ENCODE measurements around the gene MROH2B.

MROH2B gene

GRCh38 chr5:40972434-40972833 lies 98.7 kb downstream of the MROH2B start:
- no peak for DNase-seq (ENCODE audit: extremely low read depth, insufficient read length)
- Histone ChIP-seq H3K27me3 (replicated peaks; ENCODE audit: control insufficient read depth, insufficient read depth, low read length) (no peaks in the 10 kb centered on the region; the same call in 1 of the 2 replicates), H3K4me3 (replicated peaks; ENCODE audit: low read depth, low read length) (no peak overlapping the region), H3K36me3 (ENCODE audit: control insufficient read depth, insufficient read depth, low read length) (no peaks in the 10 kb centered on the region)
- no peak for TF ChIP-seq CTCF (IDR thresholded peaks at IDR 0.05; ENCODE audit: insufficient read depth, low read length, poor library complexity, severe bottlenecking)

- Histone ChIP-seq H3K4me3 (replicated peaks; ENCODE audit: low read depth, low read length) (no peak overlapping the region), H3K36me3 (ENCODE audit: control insufficient read depth, insufficient read depth, low read length) (no peaks in the 10 kb centered on the region), H3K27me3 (replicated peaks; ENCODE audit: control insufficient read depth, insufficient read depth, low read length) (no peaks in the 10 kb centered on the region)
- no peak for TF ChIP-seq CTCF (IDR thresholded peaks at IDR 0.05; ENCODE audit: insufficient read depth, low read length, poor library complexity, severe bottlenecking)
- DNase-seq (ENCODE audit: extremely low read depth, insufficient read length): no peak
Measured at GRCh38 chr5:40962207-40962955, 108.8 kb downstream of the MROH2B start.

- Histone ChIP-seq H3K36me3 (ENCODE audit: control insufficient read depth, insufficient read depth, low read length) (no peaks in the 10 kb centered on the region), H3K4me3 (replicated peaks; ENCODE audit: low read depth, low read length) (no peak overlapping the region), H3K27me3 (replicated peaks; ENCODE audit: control insufficient read depth, insufficient read depth, low read length) (no peaks in the 10 kb centered on the region)
- DNase-seq (ENCODE audit: extremely low read depth, insufficient read length): no peak
- no peak for TF ChIP-seq CTCF (IDR thresholded peaks at IDR 0.05; ENCODE audit: insufficient read depth, low read length, poor library complexity, severe bottlenecking)
Measured at GRCh38 chr5:40960037-40960436, 111.1 kb downstream of the MROH2B start.

- H3K4me3 ChIP-seq (replicated peaks; ENCODE audit: low read depth, low read length): no peak overlapping the region
- H3K27me3 ChIP-seq (replicated peaks; ENCODE audit: control insufficient read depth, insufficient read depth, low read length): no peaks in the 10 kb centered on the region
- no peak for TF ChIP-seq CTCF (IDR thresholded peaks at IDR 0.05; ENCODE audit: insufficient read depth, low read length, poor library complexity, severe bottlenecking)
- no peak for DNase-seq (ENCODE audit: extremely low read depth, insufficient read length)
- H3K36me3 ChIP-seq (ENCODE audit: control insufficient read depth, insufficient read depth, low read length): no peaks in the 10 kb centered on the region
Measured at GRCh38 chr5:40958811-40959210, 112.3 kb downstream of the MROH2B start.

GRCh38 chr5:40957048-40957447 lies 114.1 kb downstream of the MROH2B start:
- Histone ChIP-seq H3K36me3 (ENCODE audit: control insufficient read depth, insufficient read depth, low read length) (no peaks in the 10 kb centered on the region), H3K27me3 (replicated peaks; ENCODE audit: control insufficient read depth, insufficient read depth, low read length) (no peaks in the 10 kb centered on the region), H3K4me3 (replicated peaks; ENCODE audit: low read depth, low read length) (no peak overlapping the region)
- DNase-seq (ENCODE audit: extremely low read depth, insufficient read length): no peak
- no peak for TF ChIP-seq CTCF (IDR thresholded peaks at IDR 0.05; ENCODE audit: insufficient read depth, low read length, poor library complexity, severe bottlenecking)

- Histone ChIP-seq H3K27me3 (replicated peaks; ENCODE audit: control insufficient read depth, insufficient read depth, low read length) (no peaks in the 10 kb centered on the region), H3K4me3 (replicated peaks; ENCODE audit: low read depth, low read length) (no peak overlapping the region), H3K36me3 (ENCODE audit: control insufficient read depth, insufficient read depth, low read length) (no peaks in the 10 kb centered on the region)
- TF ChIP-seq CTCF (IDR thresholded peaks at IDR 0.05; ENCODE audit: insufficient read depth, low read length, poor library complexity, severe bottlenecking): no peak
- DNase-seq (ENCODE audit: extremely low read depth, insufficient read length): no peak
Measured at GRCh38 chr5:40955313-40955712, 115.8 kb downstream of the MROH2B start.
